ENCODE measurements around the gene DYNLL2. TPM values are rescaled to one million over a fixed set of nuclear protein-coding genes. Genes with fewer than 3 reads are reported as not detected.

DYNLL2 gene
- total RNA-seq, 2 donors from 2014 or later, result 20.6 to 28.5 TPM

- H3K36me3 ChIP-seq, result peaks cover 29% of the 10 kb centered on the region
- no peak overlapping the region for H3K27ac ChIP-seq
- no peak for DNase-seq (ENCODE audit: low spot score)
- no peak overlapping the region for H3K4me3 ChIP-seq
- H3K27me3 ChIP-seq (replicated peaks; ENCODE audit: insufficient read depth), result no peaks in the 10 kb centered on the region
- ATAC-seq (ENCODE audit: insufficient number of reproducible peaks, low FRiP score, low read depth), result no peak
- peaks cover 6 to 35% of the 10 kb centered on the region in 2 donors for H3K4me1 ChIP-seq (ENCODE audit: control insufficient read depth in 1 of 2, low read depth in 2 of 2)
- H3K9me3 ChIP-seq, result no peaks in the 10 kb centered on the region
- no peak for TF ChIP-seq CTCF (IDR thresholded peaks at IDR 0.05)
Measured at GRCh38 chr17:58091024-58091567, 7.9 kb downstream of the DYNLL2 start.

GRCh38 chr17:58092101-58092796 is 9.0 kb downstream of the DYNLL2 start:
- Histone ChIP-seq H3K27ac (no peak overlapping the region), H3K4me3 (no peak overlapping the region), H3K36me3 (peaks cover 25% of the 10 kb centered on the region), H3K9me3 (no peaks in the 10 kb centered on the region), H3K27me3 (replicated peaks; ENCODE audit: insufficient read depth) (no peaks in the 10 kb centered on the region), H3K4me1 (ENCODE audit: control insufficient read depth in 1 of 2, low read depth in 2 of 2) (peaks cover 0 to 24% of the 10 kb centered on the region in 2 donors)
- ATAC-seq (ENCODE audit: insufficient number of reproducible peaks, low FRiP score, low read depth) (no peak), DNase-seq (ENCODE audit: low spot score) (no peak)
- no peak for TF ChIP-seq CTCF (IDR thresholded peaks at IDR 0.05)

DNA sequence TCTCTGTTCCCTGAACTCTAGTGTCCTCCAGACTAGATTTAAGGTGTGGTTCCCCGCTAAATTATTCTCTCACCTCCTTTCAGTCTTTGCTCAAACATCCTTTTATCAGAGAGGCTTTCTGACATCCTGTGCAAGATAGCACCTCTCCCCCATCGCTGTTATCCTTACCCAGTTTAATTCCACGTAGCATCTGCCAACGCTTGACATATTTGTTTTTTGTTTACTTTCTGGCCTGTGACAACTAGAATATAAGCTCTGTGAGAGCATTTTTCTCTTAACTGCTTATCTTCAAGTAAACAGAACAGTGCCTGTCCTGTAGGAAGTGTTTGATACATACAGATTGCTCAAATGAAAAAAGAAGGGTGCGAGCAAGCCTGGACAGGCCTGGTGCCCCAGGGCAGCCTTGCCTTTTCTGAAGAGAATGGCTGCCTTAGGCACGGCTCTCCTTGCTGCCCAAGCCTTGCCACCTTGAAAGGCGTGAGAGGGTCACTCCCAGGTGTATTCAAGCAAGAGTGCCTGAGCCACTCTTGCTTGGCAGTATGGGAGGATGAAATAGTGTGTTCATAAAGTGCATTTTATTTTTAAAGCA is 9.7 kb downstream of the DYNLL2 start:
- ATAC-seq (ENCODE audit: insufficient number of reproducible peaks, low FRiP score, low read depth) (no peak), DNase-seq (ENCODE audit: low spot score) (no peak)
- Histone ChIP-seq H3K4me1 (ENCODE audit: control insufficient read depth in 1 of 2, low read depth in 2 of 2) (peaks cover 0 to 17% of the 10 kb centered on the region in 2 donors), H3K27me3 (replicated peaks; ENCODE audit: insufficient read depth) (no peaks in the 10 kb centered on the region), H3K36me3 (peaks cover 25% of the 10 kb centered on the region), H3K27ac (no peak overlapping the region), H3K9me3 (no peaks in the 10 kb centered on the region), H3K4me3 (no peak overlapping the region)
- TF ChIP-seq CTCF (IDR thresholded peaks at IDR 0.05), result no peak

DNA sequence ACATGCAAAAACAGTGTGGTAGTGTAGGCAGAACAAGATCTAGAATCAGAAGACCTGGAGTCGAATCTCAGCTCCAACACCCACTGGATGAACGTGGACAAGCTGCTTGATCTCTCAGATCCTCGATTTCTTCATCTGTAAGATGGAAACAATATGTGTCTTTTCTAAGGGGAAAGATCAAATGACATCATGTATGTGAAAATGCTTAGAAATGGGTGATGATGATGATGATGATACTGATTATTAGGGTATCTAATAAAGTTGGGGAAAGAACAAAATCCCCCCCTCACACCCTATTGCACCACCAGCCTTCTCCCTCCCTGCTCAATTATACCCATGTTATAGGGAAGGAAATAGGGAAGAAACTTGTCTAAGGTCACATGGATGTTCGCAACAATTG is 10.9 kb downstream of the DYNLL2 start:
- Histone ChIP-seq H3K27ac (no peak overlapping the region), H3K9me3 (no peaks in the 10 kb centered on the region), H3K36me3 (peaks cover 24% of the 10 kb centered on the region), H3K27me3 (replicated peaks; ENCODE audit: insufficient read depth) (no peaks in the 10 kb centered on the region), H3K4me1 (ENCODE audit: control insufficient read depth in 1 of 2, low read depth in 2 of 2) (peaks cover 0 to 12% of the 10 kb centered on the region in 2 donors), H3K4me3 (no peak overlapping the region)
- no peak for TF ChIP-seq CTCF (IDR thresholded peaks at IDR 0.05)
- no peak for DNase-seq (ENCODE audit: low spot score)
- no peak for ATAC-seq (ENCODE audit: insufficient number of reproducible peaks, low FRiP score, low read depth)

DNA sequence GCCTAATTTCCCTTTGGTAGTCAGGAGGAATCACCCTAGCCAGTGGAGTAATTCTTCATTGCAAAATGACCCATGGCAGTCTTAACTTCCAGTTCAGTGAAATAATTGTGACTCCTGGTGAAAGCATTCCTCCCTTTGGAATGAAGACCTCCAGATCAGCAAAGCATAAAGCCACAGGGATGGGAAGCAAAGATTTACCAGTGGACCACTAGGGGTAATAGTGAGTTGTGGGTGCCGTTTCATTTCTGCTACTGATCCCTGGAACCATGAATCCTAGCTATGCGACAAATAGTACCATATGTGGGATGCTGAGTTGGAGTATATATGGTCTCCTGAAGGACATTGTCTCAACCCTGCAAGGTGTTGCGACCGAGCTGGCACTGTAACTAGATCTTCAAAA is 13.7 kb downstream of the DYNLL2 start:
- Histone ChIP-seq H3K4me3 (no peak overlapping the region), H3K27ac (no peak overlapping the region), H3K9me3 (no peaks in the 10 kb centered on the region), H3K36me3 (peaks cover 7% of the 10 kb centered on the region), H3K27me3 (replicated peaks; ENCODE audit: insufficient read depth) (no peaks in the 10 kb centered on the region), H3K4me1 (ENCODE audit: control insufficient read depth in 1 of 2, low read depth in 2 of 2) (no peaks in the 10 kb centered on the region)
- no peak for TF ChIP-seq CTCF (IDR thresholded peaks at IDR 0.05)
- DNase-seq (ENCODE audit: low spot score), result no peak
- no peak for ATAC-seq (ENCODE audit: insufficient number of reproducible peaks, low FRiP score, low read depth)

Measured in thoracic aorta (tissue), 2 donors.